Ovary (tissue), 9 donors: ENCODE results near the gene RTP3. TPM values are rescaled to one million over a fixed set of nuclear protein-coding genes. Genes with fewer than 3 reads are reported as not detected.

Experiments used
- DNase-seq, 5 donors: peaks; one replicate each; pipeline ENCODE4 v3.0.0-alpha.2; 2019 to 2020
- H3K27ac ChIP-seq, 2 donors: fragments of 200-600 bp; one replicate each; pipeline versions ENCODE4 v1.5.1 to v1.8.0; 2019 to 2022
- H3K27me3 ChIP-seq: fragments of 200-600 bp; one replicate; pipeline ENCODE4 v1.8.0; 2022
- H3K36me3 ChIP-seq: fragments of 200-600 bp; sonication (generic); one replicate; pipeline ENCODE4 v1.5.1; 2019
- H3K4me1 ChIP-seq: one replicate; pipeline ENCODE4 v1.8.1; 2013; ENCODE audit warnings: mild to moderate bottlenecking, moderate library complexity; ENCODE audit not compliant: insufficient read depth
- H3K4me3 ChIP-seq: fragments of 200-600 bp; sonication (generic); one replicate; pipeline ENCODE4 v1.5.1; 2017
- H3K9me3 ChIP-seq, 2 donors: fragments of 200-600 bp in 1 of 2; sonication (generic) in 1 of 2; one replicate each; pipeline versions ENCODE4 v1.5.1 to v1.8.1; 2013 to 2019; ENCODE audit warnings: mild to moderate bottlenecking in 1 of 2, moderate library complexity in 1 of 2
- CTCF ChIP-seq, 3 donors: fragments of 450-650 bp in 2 of 3; fragments of 200-600 bp in 1 of 3; IDR thresholded peaks; one replicate each; pipeline versions ENCODE4 v1.5.1 to v1.8.0; 2016 to 2022; ENCODE audit warnings: antibody characterized with exemption in 3 of 3, mild to moderate bottlenecking in 1 of 3
- EP300 ChIP-seq: sonication (generic); formaldehyde crosslinking; IDR thresholded peaks from one replicate; pipeline ENCODE4 v1.6.1; 2017; ENCODE audit warnings: antibody characterized with exemption
- POLR2A ChIP-seq: fragments of 450-650 bp; IDR thresholded peaks from one replicate; pipeline ENCODE4 v1.6.1; 2017; ENCODE audit warnings: antibody characterized with exemption, mild to moderate bottlenecking, moderate library complexity
- WGBS, 3 donors: extraction: QIAGEN DNeasy Blood & Tissue Kit in 1 of 3; methylation state at CpG; one replicate each; pipeline versions ENCODE4 v1.1.5 to v1.1.7; 2013 to 2017; 5-methylcytosine and 5-hydroxymethylcytosine counted together
- intact Hi-C, 4 donors: fragments of 100-400 bp; cut with DNase I; formaldehyde crosslinking; loops; one replicate each; pipeline versions ENCODE4 v1.11.0 to v1.15.1; 2022 to 2023
- polyA plus RNA-seq, 2 donors: library from polyadenylated mRNA; stranded (reverse); fragments of 200-250 nt in 1 of 2; fragments of 350-450 nt in 1 of 2; fragmentation: Illumina TruSeq in 1 of 2; extraction: RNeasy Lipid Tissue Mini Kit (QIAGEN cat#74804) in 1 of 2; gene quantifications; one replicate each; pipeline ENCODE4 v1.2.3, GENCODE V29; 2013 to 2014
- total RNA-seq, 7 donors: library from RNA; depleted of rRNA in 2 of 7; stranded (reverse); fragments of >200 nt in 2 of 7; fragmentation: NEBNext Ultra II Directional in 3 of 7; extraction: Animal tissue kit (Norgen Biotek cat#: 25700) in 3 of 7; gene quantifications; one replicate each; pipeline versions ENCODE4 v1.1.0 to v1.2.4, GENCODE V29; 2016 to 2023
- donor health status: DM: no; HTN: no; CAD: no; lungs with moderate emphysema.
- donor health status: DM: no; HTN: no; CAD: no.
- donor health status: Bipolar disorder and iron deficiency.
- donor health status: DM: yes; HTN: yes; CAD: no.
- donor health status: DM: no; HTN: no; CAD: no.
- donor health status: DM: yes; HTN: yes; CAD: no.

Gene RTP3
- total and polyA plus RNA-seq, 9 donors: not detected

GRCh38 chr3:46463868-46464241 is 33.9 kb upstream of the RTP3 start:
- Histone ChIP-seq H3K4me3 (no peak overlapping the region), H3K27ac (no peak overlapping the region), H3K9me3 (no peaks in the 10 kb centered on the region), H3K36me3 (no peaks in the 10 kb centered on the region), H3K4me1 (peaks cover 2% of the 10 kb centered on the region), H3K27me3 (no peaks in the 10 kb centered on the region)
- TF ChIP-seq POLR2A (no peak), CTCF (IDR thresholded peaks at IDR 0.05) (no peak), EP300 (no peak)
- intact Hi-C loops: no loop called here
- peak in 1 of 5 donors; percentile 6 for DNase-seq
- 66 to 69% (median 69%) methylated on average over 8 of the region's 8 CpGs for WGBS, 3 donors

GRCh38 chr3:46464326-46465195 is 33.2 kb upstream of the RTP3 start, which contains the start of gene LTF:
Gene LTF (minus strand): TSS chr3:46464905. CDS start chr3:46464867, 38 bp downstream.
- Histone ChIP-seq H3K4me3 (no peak within 1 kb of the TSS), H3K27me3 (no peaks in the 10 kb centered on the region), H3K9me3 (no peaks in the 10 kb centered on the region), H3K27ac (no peak within 1 kb of the TSS), H3K4me1 (peaks cover 2% of the 10 kb centered on the region), H3K36me3 (no peaks in the 10 kb centered on the region)
- intact Hi-C loops: no loop called here
- 12 to 23% (median 16%) methylated on average over 31 to 44 of the region's 44 CpGs for WGBS, 3 donors
- DNase-seq: no peak
- TF ChIP-seq EP300 (no peak), CTCF (IDR thresholded peaks at IDR 0.05) (no peak), POLR2A (no peak)

GRCh38 chr3:46465196-46465520 is 32.6 kb upstream of the RTP3 start:
- Histone ChIP-seq H3K36me3 (no peaks in the 10 kb centered on the region), H3K4me3 (no peak overlapping the region), H3K9me3 (no peaks in the 10 kb centered on the region), H3K27me3 (no peaks in the 10 kb centered on the region), H3K27ac (no peak overlapping the region), H3K4me1 (peaks cover 2% of the 10 kb centered on the region)
- DNase-seq: no peak
- 35 to 45% (median 39%) methylated on average over 2 of the region's 2 CpGs for WGBS, 3 donors
- TF ChIP-seq CTCF (IDR thresholded peaks at IDR 0.05): no peak
- intact Hi-C loops: no loop called here

- peaks cover 2% of the 10 kb centered on the region for H3K4me1 ChIP-seq
- no peak overlapping the region for H3K27ac ChIP-seq
- intact Hi-C loops: no loop called here
- H3K4me3 ChIP-seq: no peak overlapping the region
- no peaks in the 10 kb centered on the region for H3K36me3 ChIP-seq
- H3K27me3 ChIP-seq: no peaks in the 10 kb centered on the region
- TF ChIP-seq CTCF (IDR thresholded peaks at IDR 0.05) (no peak), POLR2A (no peak), EP300 (no peak)
- no peaks in the 10 kb centered on the region for H3K9me3 ChIP-seq
- DNase-seq: no peak
Observed at GRCh38 chr3:46466273-46466672, 31.5 kb upstream of the RTP3 start.
